Measurements from ENCODE around the gene DAND5. TPM values are rescaled to one million over a fixed set of nuclear protein-coding genes. Genes with fewer than 3 reads are reported as not detected.

The DAND5 gene
- total RNA-seq, 2 experiments from 2014 or later = 0.21 to 0.25 TPM

DNA sequence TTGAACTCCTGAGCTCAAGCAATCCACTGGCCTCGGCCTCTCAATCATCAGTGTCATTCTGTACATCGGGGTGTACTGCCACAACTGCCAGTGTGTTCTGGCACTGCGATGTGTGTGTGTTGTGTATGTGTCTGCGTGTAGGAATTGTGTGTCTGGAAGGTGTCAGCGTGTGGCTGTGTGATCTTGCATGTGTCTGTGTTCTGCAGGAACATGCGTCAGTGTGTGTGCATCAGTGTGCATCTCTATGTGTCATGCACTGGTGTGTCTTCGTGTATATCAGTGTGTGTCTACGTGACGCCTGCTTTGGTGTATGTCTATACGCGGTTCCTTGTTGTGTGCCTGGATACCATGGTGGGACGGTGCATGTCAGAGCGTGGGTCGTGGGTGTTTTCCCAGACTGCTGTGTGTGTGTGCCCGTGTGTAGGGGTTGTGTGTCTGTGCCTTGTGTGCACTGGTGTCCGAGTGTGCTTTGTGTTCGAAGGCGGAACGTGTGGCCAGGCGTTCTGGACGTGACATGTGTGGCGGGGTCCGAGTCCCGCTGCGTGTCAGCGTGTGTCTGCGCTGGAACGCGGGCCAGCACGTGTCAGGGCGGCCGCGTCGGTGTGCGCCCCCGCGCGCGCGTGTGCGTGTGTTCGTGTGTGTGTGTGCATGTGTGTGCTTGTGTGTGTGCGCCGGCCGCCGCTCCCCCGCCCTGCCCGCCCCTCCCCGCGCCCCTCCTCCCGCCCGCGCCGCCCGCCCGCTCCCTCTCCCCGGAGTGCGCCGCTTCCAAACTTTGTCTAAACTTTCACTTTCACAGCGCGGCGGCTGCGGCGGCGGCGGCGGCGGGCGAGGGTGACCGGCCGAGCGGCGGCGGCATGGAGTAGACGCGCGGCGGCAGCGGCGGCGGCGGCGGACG is 25.6 kb downstream of the DAND5 start, which contains the start of gene NFIX:
NFIX (plus strand) TSS at position 775 of the 895 bp plus-strand sequence. CDS start 363 bp downstream, outside the sequence.
- Mint-ChIP-seq H3K4me3 (peak within 1 kb of the TSS; percentile 71), H3K27ac (peak within 1 kb of the TSS; percentile 68), H3K4me1 (peaks cover 7% of the 10 kb centered on the region), H3K27me3 (peaks cover 5% of the 10 kb centered on the region), H3K9me3 (ENCODE audit: low read depth) (no peaks in the 10 kb centered on the region), H3K36me3 (ENCODE audit: low read depth) (no peaks in the 10 kb centered on the region)
- POLR2A ChIA-PET = no interaction called here
- peak; percentile 76 for DNase-seq
- CTCF ChIA-PET = interaction anchor here (0.7 to 1.4 kb wide), 3 partner anchors 19 to 48 kb away, joined by 3 read pairs; no protein-coding TSS in a partner anchor
- peak; percentile 63 for ATAC-seq
- intact Hi-C loops (cut with DNase I, micrococcal nuclease) = loop anchor here in 1 of 2 experiments (1.0 to 2.0 kb wide), 2 partner anchors 12 to 18 kb away; no protein-coding TSS in a partner anchor

DNA sequence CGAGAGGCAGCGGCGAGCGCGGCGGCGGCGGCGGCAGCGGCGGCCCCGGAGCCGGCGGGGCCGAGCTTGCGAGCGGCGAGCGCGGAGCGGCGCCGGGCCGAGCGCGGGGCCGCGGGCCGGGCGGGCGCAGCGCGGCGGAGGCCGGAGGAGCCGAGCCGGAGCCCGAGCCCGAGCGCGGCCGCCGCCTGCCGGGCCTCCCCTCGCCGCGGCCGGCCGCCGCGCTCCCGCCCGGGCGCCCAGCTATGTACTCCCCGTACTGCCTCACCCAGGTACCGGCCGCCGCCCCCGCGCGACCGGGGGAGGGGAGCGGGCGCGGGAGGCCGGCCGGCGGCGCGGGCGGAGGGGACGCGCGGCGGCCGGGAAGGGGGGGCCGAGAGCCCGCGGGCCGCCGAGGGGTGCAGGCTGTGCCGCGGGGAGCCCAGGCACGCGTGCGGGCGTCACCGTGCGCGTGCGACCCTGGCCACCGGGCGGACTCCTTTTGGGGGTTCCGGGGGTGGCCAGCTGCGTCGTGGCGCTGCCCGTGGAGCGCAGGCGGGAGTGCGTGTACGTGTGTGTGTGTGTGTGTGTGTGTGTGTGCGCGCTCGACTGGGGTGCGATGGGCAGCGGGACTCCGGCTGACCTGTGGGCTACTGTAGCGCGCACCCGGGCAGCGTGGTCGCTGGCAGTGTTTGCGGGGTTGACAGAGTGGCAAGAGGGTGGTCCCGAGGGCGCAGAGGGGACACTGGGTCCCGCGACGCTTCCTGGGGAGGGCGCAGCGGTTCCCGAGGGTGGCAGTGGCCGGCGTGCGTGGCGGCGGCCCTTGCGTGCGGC is 26.4 kb downstream of the DAND5 start:
- CTCF ChIA-PET = interaction anchor here (0.7 to 0.8 kb wide), 2 partner anchors 31 to 47 kb away, joined by 3 read pairs; no protein-coding TSS in a partner anchor
- Mint-ChIP-seq H3K27me3 (peaks cover 5% of the 10 kb centered on the region), H3K4me1 (peaks cover 7% of the 10 kb centered on the region), H3K4me3 (peak overlapping the region; percentile 71), H3K9me3 (ENCODE audit: low read depth) (no peaks in the 10 kb centered on the region), H3K27ac (no peak overlapping the region), H3K36me3 (ENCODE audit: low read depth) (no peaks in the 10 kb centered on the region)
- intact Hi-C loops (cut with DNase I, micrococcal nuclease) = loop anchor here in 1 of 2 experiments (1.0 to 2.0 kb wide), 2 partner anchors 12 to 17 kb away; no protein-coding TSS in a partner anchor
- ATAC-seq (peak; percentile 28), DNase-seq (peak; percentile 35)
- POLR2A ChIA-PET = interaction anchor here (0.5 kb wide), 1 partner anchor 74 kb away, joined by 5 read pairs; no protein-coding TSS in a partner anchor

DNA sequence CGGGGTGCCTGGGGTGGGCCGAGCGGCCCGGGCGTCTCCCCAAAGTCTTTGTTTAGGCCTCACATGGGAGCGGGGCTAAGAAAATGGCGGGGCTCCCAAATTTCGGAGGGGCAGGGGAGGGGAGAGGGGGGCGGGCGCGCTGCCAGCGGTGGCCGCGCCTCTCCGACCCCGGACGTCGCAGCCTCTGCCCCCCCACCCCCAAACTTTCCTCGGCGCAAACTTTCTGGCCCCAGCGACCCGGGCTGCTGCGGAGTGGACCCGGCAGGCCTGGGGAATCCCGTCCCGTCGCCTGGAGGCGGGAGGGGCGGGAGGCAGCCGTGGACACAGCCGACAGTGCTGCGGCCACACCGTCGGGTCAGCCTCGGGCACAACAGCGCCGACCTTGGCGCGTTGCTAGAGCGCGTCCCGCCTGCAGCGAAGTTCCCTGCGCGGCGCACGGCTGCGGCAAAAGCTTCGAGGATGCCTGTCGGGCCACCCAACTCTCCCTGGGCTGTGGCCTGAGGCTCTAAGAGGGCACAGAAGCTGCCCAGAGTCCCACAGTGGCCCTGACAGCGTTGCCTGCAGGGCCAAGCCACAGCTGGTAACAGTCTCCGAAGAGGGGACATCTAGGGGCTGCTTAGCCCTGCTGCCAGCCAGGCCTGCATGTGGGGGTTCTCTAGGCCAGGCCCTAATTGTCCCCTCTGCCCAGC is 27.2 kb downstream of the DAND5 start:
- H3K4me1 Mint-ChIP-seq = peaks cover 7% of the 10 kb centered on the region
- peaks cover 5% of the 10 kb centered on the region for H3K27me3 Mint-ChIP-seq
- no peaks in the 10 kb centered on the region for H3K36me3 Mint-ChIP-seq (ENCODE audit: low read depth)
- ChIA-PET CTCF (no interaction called here), POLR2A (no interaction called here)
- H3K4me3 Mint-ChIP-seq = peak overlapping the region; percentile 43
- intact Hi-C loops (cut with DNase I, micrococcal nuclease) = no loop called here
- DNase-seq = no peak
- no peak overlapping the region for H3K27ac Mint-ChIP-seq
- no peak for ATAC-seq
- no peaks in the 10 kb centered on the region for H3K9me3 Mint-ChIP-seq (ENCODE audit: low read depth)

DNA sequence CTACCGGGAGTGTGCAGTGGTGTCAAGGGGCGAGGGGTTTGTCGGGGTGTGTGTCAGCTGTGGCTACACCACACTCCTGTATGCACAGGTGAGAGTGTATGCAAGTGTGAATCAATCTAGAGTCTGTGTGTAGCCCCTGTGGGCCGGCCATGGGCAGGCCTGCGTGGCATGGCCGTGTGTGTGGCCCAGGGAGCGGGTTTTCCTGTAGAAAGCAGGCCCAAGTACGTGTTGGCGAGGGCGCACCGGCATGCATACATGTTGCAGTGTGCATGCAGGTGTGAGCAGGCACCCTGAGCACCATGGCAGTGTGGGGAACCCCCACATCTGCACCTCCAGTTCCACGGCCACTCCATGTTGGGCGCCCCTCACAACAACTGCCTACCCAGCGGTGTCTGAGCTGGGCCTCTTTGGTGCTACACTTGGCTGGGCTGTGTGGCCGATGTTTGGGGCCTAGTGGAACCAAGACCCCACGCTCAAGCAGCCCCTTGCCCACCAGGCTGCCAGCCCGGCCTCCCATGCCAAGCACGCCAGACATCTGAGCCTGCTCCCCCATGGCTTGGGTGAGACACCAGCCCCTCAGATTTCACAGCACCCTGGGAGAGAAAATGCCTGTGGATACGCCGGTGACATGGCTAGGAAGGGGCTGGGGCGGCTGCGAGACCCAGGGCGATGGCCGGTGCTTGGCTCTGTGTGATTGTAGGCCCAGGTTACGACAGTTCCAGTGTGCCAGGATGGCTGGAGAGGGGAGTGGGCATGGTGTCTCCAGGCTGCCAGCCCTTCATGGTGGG is 28.0 kb downstream of the DAND5 start:
- no peak for DNase-seq
- H3K36me3 Mint-ChIP-seq (ENCODE audit: low read depth) = no peaks in the 10 kb centered on the region
- H3K4me3 Mint-ChIP-seq = peak overlapping the region; percentile 43
- H3K27me3 Mint-ChIP-seq = peaks cover 5% of the 10 kb centered on the region
- no peak for ATAC-seq
- H3K9me3 Mint-ChIP-seq (ENCODE audit: low read depth) = no peaks in the 10 kb centered on the region
- no peak overlapping the region for H3K27ac Mint-ChIP-seq
- intact Hi-C loops (cut with DNase I, micrococcal nuclease) = no loop called here
- ChIA-PET CTCF (interaction anchor here (0.6 kb wide), 1 partner anchor 348 kb away, joined by 3 read pairs; no protein-coding TSS in a partner anchor), POLR2A (no interaction called here)
- H3K4me1 Mint-ChIP-seq = peaks cover 7% of the 10 kb centered on the region

DNA sequence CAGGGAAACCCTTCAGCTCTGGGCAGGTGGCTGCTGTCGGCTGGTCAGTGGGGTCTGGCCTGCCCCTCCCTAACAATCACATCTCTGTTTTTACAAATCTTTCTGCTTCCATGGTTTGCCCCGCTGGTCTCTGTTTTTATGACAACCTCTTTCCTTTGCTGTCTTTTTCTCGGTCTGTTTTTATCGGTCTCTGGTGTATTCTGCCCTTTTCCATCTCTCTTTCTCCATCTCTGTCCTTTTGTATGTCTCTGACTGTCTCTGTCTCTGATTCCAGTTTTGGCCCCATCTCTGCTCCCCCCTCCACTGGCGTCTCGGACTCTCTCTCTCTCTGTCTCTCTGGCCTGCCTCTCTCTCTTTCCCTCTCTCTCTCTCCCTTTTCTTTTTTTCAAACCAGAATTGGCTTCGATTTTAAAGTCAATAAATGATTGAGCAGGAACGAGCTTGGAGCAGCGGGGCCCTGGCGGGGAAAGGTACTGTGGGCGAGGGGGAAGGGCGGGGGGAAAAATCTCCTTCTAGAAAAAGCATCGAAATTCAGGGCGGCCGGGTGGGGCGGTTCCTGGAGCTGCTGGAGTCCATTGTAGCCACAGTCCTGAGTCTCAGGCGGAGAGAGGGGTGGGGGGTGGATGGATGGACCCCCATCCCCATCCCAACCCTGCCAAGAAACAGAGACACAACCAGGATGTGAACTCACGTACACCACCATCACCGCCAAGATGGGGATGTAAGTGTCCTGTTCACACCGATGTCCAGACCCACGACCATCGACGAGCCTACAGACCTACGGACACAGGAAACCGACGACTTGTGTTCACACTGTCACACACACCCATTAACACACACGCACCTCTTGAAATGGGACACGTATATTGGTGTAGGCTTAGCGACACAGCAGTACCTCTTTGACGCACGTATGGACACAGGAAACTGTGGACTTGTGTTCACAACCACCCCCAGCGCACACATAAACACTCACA is 28.9 kb downstream of the DAND5 start:
- DNase-seq = no peak
- H3K27ac Mint-ChIP-seq = no peak overlapping the region
- intact Hi-C loops (cut with DNase I, micrococcal nuclease) = no loop called here
- H3K9me3 Mint-ChIP-seq (ENCODE audit: low read depth) = no peaks in the 10 kb centered on the region
- H3K4me1 Mint-ChIP-seq = peaks cover 7% of the 10 kb centered on the region
- ChIA-PET POLR2A (no interaction called here), CTCF (interaction anchor here (0.6 kb wide), 1 partner anchor 349 kb away, joined by 3 read pairs; no protein-coding TSS in a partner anchor)
- ATAC-seq = no peak
- H3K4me3 Mint-ChIP-seq = no peak overlapping the region
- H3K27me3 Mint-ChIP-seq = peaks cover 5% of the 10 kb centered on the region
- H3K36me3 Mint-ChIP-seq (ENCODE audit: low read depth) = no peaks in the 10 kb centered on the region

DNA sequence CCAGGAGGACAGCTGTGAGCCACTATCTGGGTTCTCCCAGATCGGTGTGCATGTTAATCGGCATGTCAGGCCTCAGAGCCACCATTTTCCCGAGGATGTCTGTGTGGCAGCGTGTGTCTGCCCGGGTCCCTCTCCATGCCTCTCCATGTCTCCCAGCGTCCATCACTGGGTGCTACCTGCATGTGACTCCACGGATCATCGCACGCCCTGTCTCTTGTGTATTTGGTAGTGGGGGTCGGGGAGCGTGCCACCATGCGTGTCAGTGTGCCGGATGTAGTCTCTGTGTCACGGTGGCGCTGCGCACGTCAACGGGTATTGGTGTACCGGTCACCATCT is 31.8 kb downstream of the DAND5 start:
- H3K4me3 Mint-ChIP-seq = no peak overlapping the region
- CTCF ChIA-PET = interaction anchor here (0.5 kb wide), 1 partner anchor 238 kb away, joined by 3 read pairs; no protein-coding TSS in a partner anchor

DNA sequence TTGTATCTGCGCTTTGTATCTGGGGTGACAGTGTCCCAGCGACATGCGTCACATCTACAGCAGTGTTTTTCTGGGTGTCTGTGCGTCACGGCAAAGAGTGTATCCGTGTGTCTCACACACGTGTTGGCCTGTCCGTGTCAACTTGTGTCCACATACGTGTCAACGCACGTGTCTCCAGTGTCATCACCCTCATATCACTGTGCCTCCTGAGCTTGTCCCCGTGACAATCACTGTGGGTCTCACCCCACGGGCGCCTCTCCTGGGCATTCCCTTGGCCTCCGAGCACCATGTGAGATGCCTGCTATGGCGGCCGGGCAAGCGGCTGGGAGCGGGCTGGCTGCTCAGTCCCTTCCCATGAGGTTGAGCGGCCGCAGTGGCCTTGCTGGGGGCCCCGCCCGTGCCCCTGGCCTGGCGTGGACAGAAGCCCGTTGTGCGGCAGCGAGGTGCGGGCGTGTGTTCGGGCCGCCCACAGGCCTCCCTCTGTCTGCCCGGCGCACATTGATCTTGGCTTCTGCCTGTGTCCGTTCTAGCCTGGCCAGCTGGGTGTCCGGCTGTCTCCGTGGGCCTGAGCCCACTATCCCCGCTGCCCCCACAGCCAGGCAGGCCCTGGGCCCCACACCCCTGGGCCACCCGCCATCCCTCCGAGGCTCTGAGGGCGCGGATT is 32.3 kb downstream of the DAND5 start:
- H3K27me3 Mint-ChIP-seq = no peaks in the 10 kb centered on the region
- ChIA-PET CTCF (interaction anchor here (0.5 to 1.0 kb wide), 2 partner anchors 36 to 239 kb away, joined by 3 read pairs; no protein-coding TSS in a partner anchor), POLR2A (no interaction called here)
- no peaks in the 10 kb centered on the region for H3K9me3 Mint-ChIP-seq (ENCODE audit: low read depth)
- DNase-seq (no peak), ATAC-seq (no peak)
- intact Hi-C loops (cut with DNase I, micrococcal nuclease) = no loop called here
- no peaks in the 10 kb centered on the region for H3K36me3 Mint-ChIP-seq (ENCODE audit: low read depth)
- H3K4me3 Mint-ChIP-seq = no peak overlapping the region
- H3K4me1 Mint-ChIP-seq = no peaks in the 10 kb centered on the region
- no peak overlapping the region for H3K27ac Mint-ChIP-seq

More for the DNA sequence above, 31.8 kb downstream of the DAND5 start:
- POLR2A ChIA-PET = no interaction called here
- no peaks in the 10 kb centered on the region for H3K27me3 Mint-ChIP-seq
- no peaks in the 10 kb centered on the region for H3K9me3 Mint-ChIP-seq (ENCODE audit: low read depth)
- no peak for ATAC-seq
- intact Hi-C loops (cut with DNase I, micrococcal nuclease) = no loop called here
- H3K36me3 Mint-ChIP-seq (ENCODE audit: low read depth) = no peaks in the 10 kb centered on the region
- H3K4me1 Mint-ChIP-seq = no peaks in the 10 kb centered on the region
- H3K27ac Mint-ChIP-seq = no peak overlapping the region
- DNase-seq = no peak

DNA sequence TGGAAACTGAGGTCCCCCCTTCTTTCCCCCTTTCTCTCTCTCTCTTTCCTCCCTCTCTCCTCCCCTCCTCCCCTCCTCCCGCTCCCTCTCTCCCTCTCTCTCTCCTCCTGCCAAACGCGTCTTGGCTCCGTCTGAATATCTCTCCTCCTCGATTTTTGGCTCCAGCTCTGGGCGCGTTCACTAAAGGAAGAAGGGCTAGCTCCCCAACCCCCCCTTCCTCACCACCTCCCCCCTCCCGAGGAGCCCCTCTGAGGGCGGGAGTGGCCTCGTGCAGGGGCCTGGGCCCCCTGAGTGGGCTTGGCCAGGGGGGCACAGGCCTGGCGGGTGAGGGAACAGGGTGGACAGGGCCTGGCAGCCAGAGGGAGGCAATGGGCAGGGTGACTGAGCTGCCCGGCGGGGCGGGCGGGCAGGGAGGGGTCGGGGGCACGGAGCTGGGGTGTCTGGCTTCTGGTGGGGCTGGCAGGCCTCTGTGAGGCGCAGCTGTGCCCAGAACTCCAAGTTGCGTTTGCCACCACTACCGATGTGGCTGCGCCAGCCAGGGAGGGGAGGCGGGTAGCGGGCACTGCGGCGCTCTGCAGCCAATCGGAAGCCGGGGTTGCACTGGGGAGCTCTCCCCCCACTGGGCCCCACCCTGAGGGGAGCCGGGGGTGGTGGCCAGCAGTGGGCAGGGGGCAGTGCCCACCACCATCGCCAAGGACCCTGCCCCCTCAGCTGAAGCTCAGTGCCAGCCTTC is 33.0 kb downstream of the DAND5 start:
- no peaks in the 10 kb centered on the region for H3K27me3 Mint-ChIP-seq
- no peak overlapping the region for H3K4me3 Mint-ChIP-seq
- no peak for DNase-seq
- no peak for ATAC-seq
- H3K4me1 Mint-ChIP-seq = no peaks in the 10 kb centered on the region
- ChIA-PET CTCF (interaction anchor here (1.0 kb wide), 1 partner anchor 37 kb away, joined by 3 read pairs; no protein-coding TSS in a partner anchor), POLR2A (no interaction called here)
- intact Hi-C loops (cut with DNase I, micrococcal nuclease) = no loop called here
- H3K27ac Mint-ChIP-seq = no peak overlapping the region
- H3K9me3 Mint-ChIP-seq (ENCODE audit: low read depth) = no peaks in the 10 kb centered on the region
- no peaks in the 10 kb centered on the region for H3K36me3 Mint-ChIP-seq (ENCODE audit: low read depth)

DNA sequence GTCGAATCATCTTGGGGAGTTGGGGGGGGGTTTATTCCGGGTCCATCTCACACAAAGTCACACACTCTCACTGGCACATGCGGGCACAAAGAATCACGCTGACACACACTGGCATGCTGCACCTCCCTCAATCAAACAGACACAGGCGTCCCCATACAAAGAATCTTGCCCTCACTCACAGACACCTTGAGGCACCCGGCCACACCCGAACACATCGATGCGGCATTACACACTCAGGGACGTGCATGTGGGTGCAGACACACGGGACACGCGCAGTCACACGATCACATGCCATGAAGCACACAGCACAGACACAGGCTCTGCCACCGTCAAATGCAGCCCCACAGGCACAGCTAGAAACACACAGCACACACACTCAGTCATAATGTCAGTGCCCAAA is 33.7 kb downstream of the DAND5 start:
- Mint-ChIP-seq H3K4me3 (no peak overlapping the region), H3K27ac (no peak overlapping the region), H3K4me1 (no peaks in the 10 kb centered on the region), H3K27me3 (peaks cover 3% of the 10 kb centered on the region), H3K9me3 (ENCODE audit: low read depth) (no peaks in the 10 kb centered on the region), H3K36me3 (ENCODE audit: low read depth) (no peaks in the 10 kb centered on the region)
- ATAC-seq (no peak), DNase-seq (no peak)
- ChIA-PET POLR2A (no interaction called here), CTCF (interaction anchor here (0.7 kb wide), 1 partner anchor 58 kb away, joined by 3 read pairs; no protein-coding TSS in a partner anchor)
- intact Hi-C loops (cut with DNase I, micrococcal nuclease) = no loop called here

All from activated CD4-positive, alpha-beta T cell treated with anti-CD3 and anti-CD28 coated beads for 36 hours (primary cell).